Liver (tissue), 3 donors: ENCODE results near the gene OSGIN1.

Source experiments
- EGR1 ChIP-seq, 2 donors: IDR thresholded peaks; 2 replicates each; pipeline ENCODE4 v1.6.1; 2016 to 2018; ENCODE audit warnings: antibody characterized with exemption in 2 of 2, low read depth in 2 of 2
- GABPA ChIP-seq, 2 donors: IDR thresholded peaks in 1 of 2; conservative IDR thresholded peaks in 1 of 2; 2 replicates each; pipeline ENCODE4 v1.6.1; 2016; ENCODE audit warnings: antibody characterized with exemption in 2 of 2, mild to moderate bottlenecking in 1 of 2, moderate library complexity in 1 of 2
- HNF4A ChIP-seq, 2 donors: conservative IDR thresholded peaks; 2 replicates each; pipeline ENCODE4 v1.6.1; 2016; ENCODE audit warnings: antibody characterized with exemption in 2 of 2, mild to moderate bottlenecking in 2 of 2
- JUND ChIP-seq, 2 donors: IDR thresholded peaks; 2 replicates each; pipeline ENCODE4 v1.6.1; 2016; ENCODE audit warnings: antibody characterized with exemption in 2 of 2
- SP1 ChIP-seq: IDR thresholded peaks from 2 replicates; pipeline ENCODE4 v1.6.1; 2018; ENCODE audit warnings: antibody characterized with exemption, mild to moderate bottlenecking
- TAF1 ChIP-seq: conservative IDR thresholded peaks from 2 replicates; pipeline ENCODE4 v1.6.1; 2016; ENCODE audit warnings: antibody characterized with exemption, mild to moderate bottlenecking
- TF ChIP-seq, protein P1 (sequence below): fragments of 150-350 bp; IDR thresholded peaks from 2 replicates; pipeline ENCODE4 v1.5.1; 2017; ENCODE audit warnings: improper control_type of control experiment, low read depth, low read length; ENCODE audit not compliant: missing input control
- TF ChIP-seq, protein P2 (sequence below): IDR thresholded peaks from 2 replicates; pipeline ENCODE4 v1.6.1; 2016; ENCODE audit warnings: antibody characterized with exemption, mild to moderate bottlenecking
- donor health status: healthy.
- donor health status: healthy.

DNA sequence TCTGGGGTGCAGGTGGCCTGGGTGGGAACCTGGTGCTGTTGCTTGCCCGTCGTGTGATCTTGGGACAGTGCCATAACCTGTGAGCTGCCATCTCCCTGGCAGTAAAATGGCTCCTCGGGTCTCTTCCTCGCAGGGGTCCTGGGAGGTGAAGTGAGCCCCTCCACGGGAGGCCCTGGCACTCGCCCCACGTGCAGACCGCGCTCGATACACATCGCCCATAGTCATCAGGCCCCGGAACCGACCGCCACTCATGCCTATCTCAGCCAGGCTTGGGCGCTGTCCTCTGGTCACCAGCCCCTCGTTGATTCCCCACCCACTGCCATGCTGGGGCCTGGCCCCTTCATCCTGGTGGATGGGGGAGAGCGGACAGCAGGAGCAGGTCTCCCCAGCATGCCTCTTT, 21.5 kb upstream of the OSGIN1 start:
- TF ChIP-seq, protein P1, sequence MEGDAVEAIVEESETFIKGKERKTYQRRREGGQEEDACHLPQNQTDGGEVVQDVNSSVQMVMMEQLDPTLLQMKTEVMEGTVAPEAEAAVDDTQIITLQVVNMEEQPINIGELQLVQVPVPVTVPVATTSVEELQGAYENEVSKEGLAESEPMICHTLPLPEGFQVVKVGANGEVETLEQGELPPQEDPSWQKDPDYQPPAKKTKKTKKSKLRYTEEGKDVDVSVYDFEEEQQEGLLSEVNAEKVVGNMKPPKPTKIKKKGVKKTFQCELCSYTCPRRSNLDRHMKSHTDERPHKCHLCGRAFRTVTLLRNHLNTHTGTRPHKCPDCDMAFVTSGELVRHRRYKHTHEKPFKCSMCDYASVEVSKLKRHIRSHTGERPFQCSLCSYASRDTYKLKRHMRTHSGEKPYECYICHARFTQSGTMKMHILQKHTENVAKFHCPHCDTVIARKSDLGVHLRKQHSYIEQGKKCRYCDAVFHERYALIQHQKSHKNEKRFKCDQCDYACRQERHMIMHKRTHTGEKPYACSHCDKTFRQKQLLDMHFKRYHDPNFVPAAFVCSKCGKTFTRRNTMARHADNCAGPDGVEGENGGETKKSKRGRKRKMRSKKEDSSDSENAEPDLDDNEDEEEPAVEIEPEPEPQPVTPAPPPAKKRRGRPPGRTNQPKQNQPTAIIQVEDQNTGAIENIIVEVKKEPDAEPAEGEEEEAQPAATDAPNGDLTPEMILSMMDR: no peak
- TF ChIP-seq TAF1 (no peak), HNF4A (conservative IDR thresholded peaks at IDR 0.05) (no peak), JUND (IDR thresholded peaks at IDR 0.05) (no peak), SP1 (no peak), EGR1 (IDR thresholded peaks at IDR 0.05; ENCODE audit: low read depth in 2 of 2) (no peak), GABPA (IDR thresholded peaks at IDR 0.05 in 1 of 2, conservative IDR thresholded peaks at IDR 0.05 in 1 of 2) (no peak)
- TF ChIP-seq, protein P2, sequence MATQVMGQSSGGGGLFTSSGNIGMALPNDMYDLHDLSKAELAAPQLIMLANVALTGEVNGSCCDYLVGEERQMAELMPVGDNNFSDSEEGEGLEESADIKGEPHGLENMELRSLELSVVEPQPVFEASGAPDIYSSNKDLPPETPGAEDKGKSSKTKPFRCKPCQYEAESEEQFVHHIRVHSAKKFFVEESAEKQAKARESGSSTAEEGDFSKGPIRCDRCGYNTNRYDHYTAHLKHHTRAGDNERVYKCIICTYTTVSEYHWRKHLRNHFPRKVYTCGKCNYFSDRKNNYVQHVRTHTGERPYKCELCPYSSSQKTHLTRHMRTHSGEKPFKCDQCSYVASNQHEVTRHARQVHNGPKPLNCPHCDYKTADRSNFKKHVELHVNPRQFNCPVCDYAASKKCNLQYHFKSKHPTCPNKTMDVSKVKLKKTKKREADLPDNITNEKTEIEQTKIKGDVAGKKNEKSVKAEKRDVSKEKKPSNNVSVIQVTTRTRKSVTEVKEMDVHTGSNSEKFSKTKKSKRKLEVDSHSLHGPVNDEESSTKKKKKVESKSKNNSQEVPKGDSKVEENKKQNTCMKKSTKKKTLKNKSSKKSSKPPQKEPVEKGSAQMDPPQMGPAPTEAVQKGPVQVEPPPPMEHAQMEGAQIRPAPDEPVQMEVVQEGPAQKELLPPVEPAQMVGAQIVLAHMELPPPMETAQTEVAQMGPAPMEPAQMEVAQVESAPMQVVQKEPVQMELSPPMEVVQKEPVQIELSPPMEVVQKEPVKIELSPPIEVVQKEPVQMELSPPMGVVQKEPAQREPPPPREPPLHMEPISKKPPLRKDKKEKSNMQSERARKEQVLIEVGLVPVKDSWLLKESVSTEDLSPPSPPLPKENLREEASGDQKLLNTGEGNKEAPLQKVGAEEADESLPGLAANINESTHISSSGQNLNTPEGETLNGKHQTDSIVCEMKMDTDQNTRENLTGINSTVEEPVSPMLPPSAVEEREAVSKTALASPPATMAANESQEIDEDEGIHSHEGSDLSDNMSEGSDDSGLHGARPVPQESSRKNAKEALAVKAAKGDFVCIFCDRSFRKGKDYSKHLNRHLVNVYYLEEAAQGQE: no peak
